ENCODE results near the gene ASPRV1.
"Not testable (repeated sequence)": the region's sequence is repeated elsewhere in the genome, so short reads cannot be mapped to it uniquely, and the experiment has no call there.

Gene ASPRV1

DNA sequence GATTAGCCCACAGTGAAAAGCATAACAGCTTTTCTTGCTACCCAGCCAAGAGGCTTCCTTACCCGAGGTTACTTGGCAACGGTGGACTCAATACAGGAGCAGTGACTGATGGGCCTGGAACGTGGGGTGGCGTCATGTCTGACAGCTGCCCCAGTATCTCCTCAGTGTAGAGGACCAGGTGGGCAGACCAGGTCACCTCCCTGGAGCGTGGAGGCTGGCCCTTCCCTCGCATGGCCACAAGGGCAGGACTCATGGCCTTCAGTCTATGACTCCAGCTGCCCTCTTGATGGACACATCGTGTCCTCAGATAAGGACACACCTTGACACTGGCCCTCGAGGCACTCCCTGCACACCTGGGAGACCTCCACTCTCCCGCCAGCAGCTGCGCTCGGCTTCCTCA lies 6.4 kb downstream of the ASPRV1 start:
- TF ChIP-seq TAF1 (IDR thresholded peaks at IDR 0.05; ENCODE audit: borderline replicate concordance, low read depth, low read length), result no peak
- TF ChIP-seq POLR2A (IDR thresholded peaks at IDR 0.05; ENCODE audit: low read depth, low read length), result no peak
- TF ChIP-seq POLR2AphosphoS5 (IDR thresholded peaks at IDR 0.05; ENCODE audit: low read depth, low read length), result no peak
- DNase-seq (ENCODE audit: insufficient read length) (no peak), FAIRE-seq (no peak)

- FAIRE-seq (no peak), DNase-seq (ENCODE audit: insufficient read length) (no peak)
Measured at GRCh38 chr2:69954084-69954483, 7.3 kb downstream of the ASPRV1 start.

GRCh38 chr2:69952336-69953115 lies 8.9 kb downstream of the ASPRV1 start:
- no peak for TF ChIP-seq TAF1 (IDR thresholded peaks at IDR 0.05; ENCODE audit: borderline replicate concordance, low read depth, low read length)
- TF ChIP-seq POLR2A (IDR thresholded peaks at IDR 0.05; ENCODE audit: low read depth, low read length), result no peak
- no peak for TF ChIP-seq POLR2AphosphoS5 (IDR thresholded peaks at IDR 0.05; ENCODE audit: low read depth, low read length)
- FAIRE-seq (no peak), DNase-seq (ENCODE audit: insufficient read length) (no peak)

More at GRCh38 chr2:69954084-69954483, 7.3 kb downstream of the ASPRV1 start:
- TF ChIP-seq POLR2AphosphoS5 (IDR thresholded peaks at IDR 0.05; ENCODE audit: low read depth, low read length) (no peak), TAF1 (IDR thresholded peaks at IDR 0.05; ENCODE audit: borderline replicate concordance, low read depth, low read length) (no peak), POLR2A (IDR thresholded peaks at IDR 0.05; ENCODE audit: low read depth, low read length) (no peak)

DNA sequence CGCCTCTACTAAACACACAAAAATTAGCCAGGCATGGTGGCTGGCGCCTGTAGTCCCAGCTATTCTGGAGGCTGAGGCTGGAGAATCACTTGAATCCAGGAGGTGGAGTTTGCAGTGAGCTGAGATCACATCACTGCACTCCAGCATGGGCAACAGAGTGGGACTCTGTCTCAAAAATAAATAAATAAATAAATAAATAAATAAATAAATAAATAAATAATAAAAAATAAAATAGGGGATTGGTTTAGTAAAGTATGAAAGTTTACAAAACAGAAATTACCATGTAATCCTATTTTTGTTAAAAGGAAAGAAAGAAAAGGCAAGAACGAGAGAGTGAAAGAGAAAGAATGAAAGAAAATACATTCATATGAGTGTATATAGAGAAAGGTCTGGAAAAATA lies 10.8 kb downstream of the ASPRV1 start:
- DNase-seq (ENCODE audit: insufficient read length); FAIRE-seq: not testable (repeated sequence)

- TF ChIP-seq TAF1 (IDR thresholded peaks at IDR 0.05; ENCODE audit: borderline replicate concordance, low read depth, low read length) (no peak), POLR2AphosphoS5 (IDR thresholded peaks at IDR 0.05; ENCODE audit: low read depth, low read length) (no peak), POLR2A (IDR thresholded peaks at IDR 0.05; ENCODE audit: low read depth, low read length) (no peak)
- no peak for FAIRE-seq
- no peak for DNase-seq (ENCODE audit: insufficient read length)
Measured at GRCh38 chr2:69950241-69950640, 11.2 kb downstream of the ASPRV1 start.

DNA sequence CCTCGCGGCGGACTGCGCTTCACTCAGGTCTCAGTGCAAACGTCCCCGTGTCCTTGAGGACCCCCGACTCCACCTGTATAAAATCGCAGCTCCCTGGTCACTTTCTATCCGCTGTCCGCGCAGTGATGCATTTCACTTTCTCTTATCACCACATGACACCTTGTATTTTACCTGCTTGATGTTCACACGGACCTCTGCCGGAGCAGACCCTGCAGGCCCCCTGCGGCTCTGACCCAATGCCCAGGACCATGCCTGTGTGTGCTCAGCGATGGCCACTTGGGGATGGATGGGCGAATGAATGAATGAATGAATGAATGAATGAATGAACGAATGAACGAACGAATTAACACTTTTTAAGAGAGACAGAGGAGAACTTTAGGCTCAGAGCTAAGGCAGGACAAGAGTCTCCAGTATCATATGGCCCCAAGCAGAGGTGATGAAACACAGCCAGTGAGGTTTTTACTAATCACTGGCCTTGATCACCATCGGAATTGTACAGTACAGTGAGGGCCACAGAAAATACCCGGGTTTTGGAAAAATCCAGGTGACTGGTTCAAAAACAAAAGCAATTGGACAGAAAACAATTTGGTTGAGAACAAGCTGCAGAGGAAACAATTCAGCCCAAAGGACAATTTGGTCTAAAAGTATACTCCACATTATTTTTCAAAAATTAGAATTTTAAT lies 12.3 kb downstream of the ASPRV1 start:
- no peak for FAIRE-seq
- TF ChIP-seq POLR2A (IDR thresholded peaks at IDR 0.05; ENCODE audit: low read depth, low read length) (no peak), POLR2AphosphoS5 (IDR thresholded peaks at IDR 0.05; ENCODE audit: low read depth, low read length) (no peak), TAF1 (IDR thresholded peaks at IDR 0.05; ENCODE audit: borderline replicate concordance, low read depth, low read length) (no peak)
- no peak for DNase-seq (ENCODE audit: insufficient read length)

GRCh38 chr2:69948032-69948962 lies 13.1 kb downstream of the ASPRV1 start:
- DNase-seq (ENCODE audit: insufficient read length), result no peak
- TF ChIP-seq TAF1 (IDR thresholded peaks at IDR 0.05; ENCODE audit: borderline replicate concordance, low read depth, low read length) (no peak), POLR2A (IDR thresholded peaks at IDR 0.05; ENCODE audit: low read depth, low read length) (no peak), POLR2AphosphoS5 (IDR thresholded peaks at IDR 0.05; ENCODE audit: low read depth, low read length) (no peak)
- FAIRE-seq, result no peak

DNA sequence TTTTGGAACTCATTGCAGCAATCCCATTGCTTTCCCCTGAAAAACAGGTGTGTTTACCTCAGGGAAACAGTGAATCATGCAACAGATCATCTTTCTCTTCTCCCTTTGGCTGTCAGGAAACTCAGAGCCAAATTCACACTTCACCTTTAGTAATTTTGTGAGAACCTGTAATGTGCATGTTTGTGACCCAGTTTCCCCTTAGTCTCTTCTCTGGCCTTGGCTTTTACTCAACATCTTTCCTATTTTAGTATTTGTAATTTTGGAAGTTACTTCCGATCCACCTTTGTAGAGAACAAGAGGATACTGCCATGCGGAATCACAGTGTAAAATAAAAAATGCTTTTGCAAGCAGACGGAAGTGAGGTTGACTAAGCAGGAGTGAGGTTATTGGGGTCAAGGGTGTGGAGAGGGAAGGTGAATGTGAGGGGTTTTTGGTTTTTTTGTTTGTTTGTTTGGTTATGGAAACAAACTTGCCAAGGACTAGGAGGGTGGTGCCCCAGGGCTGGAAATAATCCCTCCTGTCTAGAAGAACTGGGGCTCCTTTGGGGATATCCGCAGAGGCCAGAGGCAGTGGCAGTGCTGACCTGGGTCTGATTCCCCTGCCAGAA lies 14.0 kb downstream of the ASPRV1 start:
- no peak for FAIRE-seq
- TF ChIP-seq POLR2A (IDR thresholded peaks at IDR 0.05; ENCODE audit: low read depth, low read length) (no peak), POLR2AphosphoS5 (IDR thresholded peaks at IDR 0.05; ENCODE audit: low read depth, low read length) (no peak), TAF1 (IDR thresholded peaks at IDR 0.05; ENCODE audit: borderline replicate concordance, low read depth, low read length) (no peak)

GRCh38 chr2:69946351-69947324 lies 14.8 kb downstream of the ASPRV1 start:
- FAIRE-seq, result peak; percentile 57
- TF ChIP-seq POLR2AphosphoS5 (IDR thresholded peaks at IDR 0.05; ENCODE audit: low read depth, low read length), result no peak
- TF ChIP-seq POLR2A (IDR thresholded peaks at IDR 0.05; ENCODE audit: low read depth, low read length), result no peak
- TF ChIP-seq TAF1 (IDR thresholded peaks at IDR 0.05; ENCODE audit: borderline replicate concordance, low read depth, low read length), result no peak
- DNase-seq (ENCODE audit: insufficient read length), result peak; percentile 41

More for the DNA sequence above, 14.0 kb downstream of the ASPRV1 start:
- no peak for DNase-seq (ENCODE audit: insufficient read length)

- FAIRE-seq (no peak), DNase-seq (ENCODE audit: insufficient read length) (no peak)
Measured at GRCh38 chr2:69945941-69946340, 15.5 kb downstream of the ASPRV1 start.

More at GRCh38 chr2:69945941-69946340, 15.5 kb downstream of the ASPRV1 start:
- TF ChIP-seq TAF1 (IDR thresholded peaks at IDR 0.05; ENCODE audit: borderline replicate concordance, low read depth, low read length) (no peak), POLR2AphosphoS5 (IDR thresholded peaks at IDR 0.05; ENCODE audit: low read depth, low read length) (no peak), POLR2A (IDR thresholded peaks at IDR 0.05; ENCODE audit: low read depth, low read length) (no peak)

Measured in GM12892 (cell line).